ENCODE measurements around the gene HOXB4.

HOXB4 gene

GRCh38 chr17:48599354-48599753, 21.2 kb upstream of the HOXB4 start:
- no peak for DNase-seq

- no peak for DNase-seq
Measured at GRCh38 chr17:48598736-48599135, 20.6 kb upstream of the HOXB4 start.

GRCh38 chr17:48597778-48598631, 19.9 kb upstream of the HOXB4 start:
- no peak for DNase-seq

DNA sequence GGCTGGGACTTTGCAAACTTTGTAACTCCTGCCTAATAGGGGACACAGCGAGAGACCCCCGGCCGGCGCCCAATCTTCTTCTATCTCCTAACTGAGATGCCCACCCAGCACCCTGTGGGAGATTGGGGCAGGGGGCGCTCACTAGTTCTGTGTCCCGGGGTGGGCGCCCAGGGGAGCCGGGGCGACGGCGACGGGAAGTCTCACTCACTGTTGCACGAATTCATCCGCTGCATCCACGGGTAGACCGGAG, 19.3 kb upstream of the HOXB4 start:
- DNase-seq: no peak

DNA sequence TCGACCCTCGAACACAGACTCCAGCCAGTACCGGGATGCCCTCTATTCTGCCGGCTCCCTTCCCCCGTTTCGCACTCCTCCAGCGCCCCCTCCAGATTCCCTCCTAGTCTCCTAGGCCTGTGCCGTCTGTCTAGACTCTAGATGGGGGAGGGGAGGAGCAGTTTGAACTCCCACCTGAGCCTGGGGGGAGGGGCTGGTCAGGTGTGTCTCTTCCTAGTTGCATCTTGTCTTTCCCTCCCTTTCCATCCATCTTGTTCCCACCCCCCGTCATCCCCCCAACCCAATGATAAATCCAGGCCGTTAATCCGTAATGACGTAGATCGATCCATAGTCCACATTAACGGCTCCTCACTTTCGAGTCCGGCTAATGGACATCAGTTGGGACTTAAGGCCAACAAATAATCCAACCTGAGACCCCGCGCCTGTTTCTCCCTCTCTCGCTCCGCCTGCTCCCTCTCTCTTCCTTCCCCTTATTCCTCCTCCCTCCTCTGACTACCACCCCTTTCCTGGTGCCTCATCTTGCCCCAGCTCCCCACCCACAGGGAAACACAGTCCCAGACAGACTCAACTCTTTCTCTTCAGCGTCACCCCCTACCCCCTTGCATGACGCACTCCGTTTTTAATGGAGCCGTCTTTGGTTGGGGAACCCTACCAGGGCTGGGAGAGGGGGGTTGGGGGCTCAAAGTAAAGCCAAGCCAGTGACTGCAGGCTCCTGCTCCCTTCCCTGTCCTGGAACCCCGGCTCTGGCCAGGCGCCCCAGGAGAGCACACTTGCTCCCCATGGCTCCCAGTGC, 18.8 kb upstream of the HOXB4 start:
- no peak for DNase-seq

DNA sequence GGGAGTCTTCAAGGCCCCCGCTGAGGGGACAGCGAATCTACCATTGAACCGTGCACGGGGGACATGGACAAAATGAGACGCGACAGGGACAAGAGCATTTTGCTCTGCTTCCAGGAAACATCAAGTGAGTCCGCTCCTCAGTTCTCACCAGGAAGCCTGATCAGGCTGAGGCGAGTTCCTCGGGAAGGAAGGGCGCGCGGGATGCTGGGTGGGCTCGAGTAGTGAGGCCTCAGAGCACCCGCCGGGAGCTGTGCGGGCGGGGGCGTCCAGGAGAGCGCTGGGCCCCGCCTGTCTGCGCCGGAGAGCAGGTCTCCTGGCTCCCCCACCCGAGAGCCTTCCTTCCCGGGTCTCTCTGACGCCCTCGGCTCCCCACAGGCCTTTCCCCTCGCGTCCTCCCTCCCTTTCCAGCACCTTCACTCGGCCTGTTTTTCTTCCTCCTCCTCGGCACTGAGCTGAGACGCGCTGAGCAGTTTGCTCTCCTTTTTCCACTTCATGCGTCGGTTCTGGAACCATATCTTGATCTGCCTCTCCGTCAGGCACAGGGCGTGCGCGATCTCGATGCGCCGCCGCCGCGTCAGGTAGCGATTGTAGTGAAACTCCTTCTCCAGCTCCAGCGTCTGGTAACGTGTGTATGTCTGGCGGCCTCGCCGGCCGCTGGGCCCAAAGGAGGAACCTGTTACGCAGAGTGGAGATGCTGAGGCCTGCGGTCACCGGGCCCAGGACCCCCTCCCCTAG, 18.0 kb upstream of the HOXB4 start:
- DNase-seq: no peak

DNA sequence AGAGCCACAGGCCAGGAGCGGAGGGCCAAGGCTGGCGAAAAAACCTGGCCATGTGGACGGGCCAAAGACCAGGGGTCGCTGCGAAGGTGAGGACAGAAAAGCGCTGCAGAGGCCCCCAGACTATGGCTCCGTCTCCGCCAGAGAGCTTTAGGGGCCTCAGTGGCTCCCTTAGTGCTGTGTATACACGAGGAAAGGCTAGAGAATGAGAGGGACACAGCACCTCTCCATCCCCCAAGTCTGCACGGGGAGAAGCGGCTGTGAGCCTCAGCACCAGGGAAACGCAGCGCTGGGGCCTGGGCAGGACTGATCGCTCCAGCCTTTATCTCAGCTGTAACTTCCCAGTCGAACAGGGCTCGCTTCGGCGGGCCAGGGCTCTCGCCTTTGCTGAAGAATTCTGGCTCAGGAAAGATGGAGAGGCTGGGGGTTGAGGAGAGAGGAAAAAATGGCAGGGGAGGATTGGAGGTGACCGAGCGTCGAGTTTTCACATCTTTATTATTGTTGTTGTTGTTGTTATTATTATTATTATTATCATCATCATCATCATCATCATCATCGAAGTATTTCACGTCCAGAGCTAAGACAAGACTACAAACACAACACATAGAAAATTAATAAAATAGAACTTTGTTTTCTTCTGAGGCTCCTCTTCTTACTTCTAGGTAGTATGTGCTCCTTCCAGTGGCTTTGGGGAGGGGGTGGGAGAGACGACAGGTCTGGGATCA, 17.3 kb upstream of the HOXB4 start:
- DNase-seq: no peak

GRCh38 chr17:48594538-48595277, 16.6 kb upstream of the HOXB4 start:
- DNase-seq: no peak

DNA sequence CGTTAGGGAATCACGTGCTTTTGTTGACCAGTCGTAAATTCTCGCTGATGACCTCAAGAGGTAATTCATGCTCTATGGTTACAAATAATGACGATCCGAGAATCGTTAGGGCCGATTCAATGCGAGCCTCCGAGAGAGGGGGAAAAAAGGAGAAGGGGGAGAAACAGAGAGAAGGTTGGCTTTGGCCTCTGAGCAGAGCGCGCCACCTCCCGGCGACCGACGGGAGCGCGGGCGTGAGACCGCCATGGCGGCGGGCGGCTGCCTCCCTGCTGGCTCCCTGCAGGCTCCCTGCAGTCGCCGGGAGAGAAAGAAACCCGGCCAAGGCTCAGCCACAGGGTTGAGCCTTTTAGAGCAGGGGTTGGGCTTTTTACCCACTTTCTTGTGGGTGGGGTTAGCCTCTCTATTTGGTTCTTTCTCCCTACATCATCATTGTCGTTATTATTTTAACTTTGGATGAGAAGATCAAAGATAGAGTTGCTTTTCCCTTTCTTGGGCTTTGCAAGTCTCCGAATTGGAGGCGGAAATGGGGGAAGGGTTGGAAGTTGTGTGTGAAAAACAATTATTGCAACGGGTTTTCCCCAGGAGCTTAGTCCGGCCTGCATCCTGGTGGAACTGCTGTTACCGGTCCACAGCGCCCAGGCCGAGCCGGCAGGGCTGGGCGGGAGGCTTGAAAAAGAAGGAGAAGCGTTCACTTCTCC, 15.8 kb upstream of the HOXB4 start:
- no peak for DNase-seq

DNA sequence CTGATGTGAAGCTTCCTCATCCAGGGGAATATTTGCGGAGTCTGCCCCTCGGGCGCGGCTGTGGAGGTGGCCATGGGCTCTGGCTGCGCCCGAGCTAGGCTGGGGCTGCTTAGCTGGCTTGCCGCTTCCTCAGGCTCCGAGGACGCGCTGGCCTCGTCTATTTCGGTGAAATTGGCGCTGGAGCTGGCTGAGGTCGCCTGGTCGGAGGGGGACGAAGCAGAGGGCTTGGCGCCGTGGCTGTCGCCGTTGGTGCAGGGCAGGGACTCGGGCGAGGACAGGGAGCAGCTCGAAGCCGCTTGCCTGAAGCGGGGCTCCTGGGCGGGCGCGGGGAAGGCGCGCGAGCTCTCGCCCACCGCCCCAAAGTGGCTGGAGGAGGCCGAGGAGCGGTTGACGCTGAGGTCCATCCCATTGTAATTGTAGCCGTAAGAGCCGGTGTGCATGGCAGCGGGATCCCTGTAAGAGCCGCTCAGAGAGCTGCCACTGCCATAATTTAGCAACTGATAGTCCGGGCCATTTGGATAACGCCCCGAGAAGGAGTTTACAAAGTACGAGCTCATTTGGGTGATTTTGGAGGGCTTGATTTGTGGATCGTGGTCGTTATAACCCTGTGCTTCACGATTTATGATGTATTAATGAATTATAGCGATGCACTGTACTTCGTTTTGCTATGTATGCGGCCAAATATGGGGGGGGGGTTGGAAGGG, 15.1 kb upstream of the HOXB4 start, which contains the start of gene HOXB5:
TSS of gene HOXB5 (minus strand) at position 654 of the 704 bp plus-strand sequence. CDS start at position 557, 97 bp downstream.
- DNase-seq: no peak

- DNase-seq: no peak
Measured at GRCh38 chr17:48592577-48592976, 14.4 kb upstream of the HOXB4 start.

GRCh38 chr17:48592057-48592514, 13.9 kb upstream of the HOXB4 start:
- no peak for DNase-seq

- DNase-seq: no peak
Measured at GRCh38 chr17:48591255-48592056, 13.3 kb upstream of the HOXB4 start.

DNA sequence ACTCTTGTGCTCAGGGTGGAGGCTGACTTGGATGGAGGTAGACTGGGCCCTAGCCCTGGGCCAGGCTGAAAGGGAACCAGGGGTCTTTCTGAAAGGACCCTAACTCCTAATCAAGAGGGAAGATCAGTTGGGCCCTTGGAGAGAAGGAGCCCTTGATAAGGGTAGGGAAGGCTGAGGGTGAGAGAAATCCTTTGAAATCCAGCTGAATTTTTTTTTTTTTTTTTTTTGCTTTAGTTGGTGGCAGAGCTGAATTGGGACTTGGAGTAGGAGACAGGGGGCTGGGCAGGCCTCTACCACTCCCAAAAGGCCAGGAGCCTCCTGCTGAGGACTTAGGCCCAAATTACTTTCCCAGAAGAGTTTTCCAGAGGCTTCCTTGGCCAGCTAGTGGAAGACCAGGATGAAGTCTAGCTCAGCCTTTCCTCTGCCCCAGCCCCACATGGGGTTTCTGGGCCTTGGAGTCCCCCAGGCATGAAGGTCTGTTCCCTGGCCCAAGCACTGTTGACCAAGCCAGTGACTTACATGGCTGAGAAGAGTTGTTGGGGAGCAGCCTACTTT, 12.5 kb upstream of the HOXB4 start:
- DNase-seq: no peak

GRCh38 chr17:48589831-48590606, 11.9 kb upstream of the HOXB4 start, which contains the start of gene HOXB3:
Gene HOXB3 (minus strand): TSS chr17:48590241. CDS start chr17:48552474, 37,767 bp downstream.
- no peak for DNase-seq

DNA sequence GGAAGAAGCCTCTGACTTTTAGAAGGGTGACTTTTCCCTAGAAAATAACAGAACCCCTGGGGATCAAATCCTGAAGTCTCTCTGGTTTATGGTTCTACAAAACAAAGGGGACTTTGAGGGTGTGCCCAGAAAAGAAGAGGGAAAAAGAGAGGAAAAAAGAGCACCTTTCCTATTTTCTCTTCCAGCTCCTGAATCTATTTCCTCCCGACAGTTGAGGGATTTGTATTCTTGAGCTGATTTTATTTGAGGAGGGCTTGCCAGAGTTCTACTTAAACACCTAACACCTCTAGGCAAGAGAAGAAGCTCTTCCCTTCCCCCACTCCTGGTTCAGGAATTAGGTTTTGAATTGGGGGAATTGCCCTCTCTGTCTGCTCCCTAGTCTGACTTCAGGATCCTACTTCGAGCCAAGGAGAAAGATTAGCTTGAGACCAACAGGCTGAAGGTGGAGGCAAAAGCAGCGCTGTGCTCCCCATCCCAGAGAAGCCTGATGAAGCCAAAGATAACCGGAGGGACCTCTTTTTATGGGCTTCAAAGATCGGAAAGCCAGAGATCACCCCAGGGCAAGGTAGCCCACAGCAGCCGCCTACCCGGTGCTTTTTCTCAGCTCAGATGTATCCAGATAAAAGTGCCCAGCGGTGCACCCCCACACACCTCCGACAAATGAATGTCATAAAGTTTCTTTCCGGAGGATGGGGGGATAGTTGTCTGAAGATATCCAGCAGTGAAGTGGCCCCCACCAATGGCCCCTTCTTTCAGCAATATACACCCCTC, 11.1 kb upstream of the HOXB4 start:
- no peak for DNase-seq

GRCh38 chr17:48588528-48588927, 10.4 kb upstream of the HOXB4 start:
- DNase-seq: no peak

- no peak for DNase-seq
Measured at GRCh38 chr17:48588074-48588415, 9.9 kb upstream of the HOXB4 start.
